Keratinocyte (primary cell): ENCODE data around the gene LHX5. TPM values are rescaled to one million over a fixed set of nuclear protein-coding genes. Genes with fewer than 3 reads are reported as not detected.

Experiments used
- DNase-seq: peaks from one replicate; pipeline ENCODE4 v3.0.0-alpha.2; 2011; ENCODE audit warnings: low read depth, missing footprints, low spot score
- FAIRE-seq: peaks from 2 replicates; lab custom pipeline; 2011; peaks lifted over from hg19 to GRCh38; lab: Jason Lieb, UNC
- H2AFZ ChIP-seq: 2 replicates; pipeline ENCODE4 v1.6.0; 2012; ENCODE audit warnings: low read length, control low read depth, inconsistent platforms; ENCODE audit not compliant: control insufficient read depth
- H3K27ac ChIP-seq: 2 replicates; pipeline ENCODE4 v1.5.1; 2011; ENCODE audit warnings: low read length; ENCODE audit not compliant: control insufficient read depth, insufficient read depth
- H3K27me3 ChIP-seq: 3 replicates; pipeline ENCODE4 v1.6.0; 2011; ENCODE audit warnings: low read length; ENCODE audit not compliant: control insufficient read depth, insufficient read depth; ENCODE audit errors: extremely low read depth
- H3K36me3 ChIP-seq, 2 experiments: 2 replicates in 1 of 2; 3 replicates in 1 of 2; pipeline ENCODE4 v1.5.1; 2011; ENCODE audit warnings: low read length in 2 of 2, mild to moderate bottlenecking in 1 of 2; ENCODE audit not compliant: control insufficient read depth in 2 of 2, insufficient read depth in 2 of 2; ENCODE audit errors: extremely low read depth in 1 of 2
- H3K4me1 ChIP-seq: 3 replicates; pipeline ENCODE4 v1.5.1; 2011; ENCODE audit warnings: low read length; ENCODE audit not compliant: control insufficient read depth, insufficient read depth; ENCODE audit errors: extremely low read depth
- H3K4me2 ChIP-seq: 3 replicates; pipeline ENCODE4 v1.6.0; 2011; ENCODE audit warnings: low read depth, low read length; ENCODE audit not compliant: control insufficient read depth, insufficient read depth; ENCODE audit errors: extremely low read depth
- H3K4me3 ChIP-seq, 3 experiments: fragments of 200-600 bp in 1 of 3; sonication (generic) in 1 of 3; 2 replicates in 2 of 3; 3 replicates in 1 of 3; pipeline ENCODE4 v1.5.1; 2011 to 2016; ENCODE audit warnings: low read length in 3 of 3, mild to moderate bottlenecking in 3 of 3, control low read depth in 2 of 3, inconsistent platforms in 1 of 3, low read depth in 1 of 3, mixed read lengths in 1 of 3, mixed run types in 1 of 3, moderate library complexity in 1 of 3; ENCODE audit not compliant: control insufficient read depth in 2 of 3, insufficient read depth in 2 of 3; ENCODE audit errors: extremely low read depth in 1 of 3
- H3K79me2 ChIP-seq: 2 replicates; pipeline ENCODE4 v1.6.0; 2012; ENCODE audit warnings: low read length; ENCODE audit not compliant: control insufficient read depth, insufficient read depth
- H3K9ac ChIP-seq: 3 replicates; pipeline ENCODE4 v1.6.0; 2011; ENCODE audit warnings: low read length; ENCODE audit not compliant: control insufficient read depth, insufficient read depth; ENCODE audit errors: extremely low read depth
- H3K9me1 ChIP-seq: 3 replicates; pipeline ENCODE4 v1.6.0; 2011; ENCODE audit warnings: low read length; ENCODE audit not compliant: control insufficient read depth, insufficient read depth; ENCODE audit errors: extremely low read depth
- H3K9me3 ChIP-seq: 2 replicates; pipeline ENCODE4 v1.5.1; 2012; ENCODE audit warnings: low read depth, low read length; ENCODE audit not compliant: control insufficient read depth
- H4K20me1 ChIP-seq: 3 replicates; pipeline ENCODE4 v1.6.0; 2011; ENCODE audit warnings: low read length; ENCODE audit not compliant: control insufficient read depth, insufficient read depth; ENCODE audit errors: extremely low read depth
- EZH2 ChIP-seq: IDR thresholded peaks from one replicate; pipeline ENCODE4 v1.6.1; 2012; ENCODE audit warnings: inconsistent platforms, mild to moderate bottlenecking, low read length, moderate library complexity
- dilution Hi-C: fragments of 300-500 bp; cut with MboI; formaldehyde crosslinking; loops from one replicate; pipeline ENCODE4 v1.7.0; 2020; ENCODE audit warnings: low sequenced_read_pairs; ENCODE audit not compliant: extremely low pct_ligation_motif_present
- polyA plus RNA-seq, 5 experiments: library from polyadenylated mRNA; depleted of rRNA in 3 of 5; stranded (reverse) in 3 of 5; stranded (forward) in 1 of 5; unstranded in 1 of 5; fragments of >200 nt; gene quantifications; 1 replicate in 1 of 5; 2 replicates in 3 of 5; 3 replicates in 1 of 5; pipeline versions ENCODE4 v1.2.1 to v1.2.3, GENCODE V29; 2011 to 2012; ENCODE audit warnings: missing spikeins in 2 of 5, low read depth in 1 of 5, low replicate concordance in 1 of 5
- TF ChIP-seq, protein P1 (sequence below), 3 experiments: IDR thresholded peaks in 1 of 3; conservative IDR thresholded peaks in 1 of 3; optimal IDR thresholded peaks in 1 of 3; 2 replicates in 2 of 3; 3 replicates in 1 of 3; pipeline versions ENCODE3 to v1.5.1; 2011; ENCODE audit warnings: low read length in 3 of 3, mild to moderate bottlenecking in 3 of 3, moderate library complexity in 2 of 3, control low read depth in 1 of 3, inconsistent platforms in 1 of 3; ENCODE audit not compliant: insufficient read depth in 2 of 3; ENCODE audit errors: extremely low read depth in 1 of 3

Gene LHX5
- polyA plus RNA-seq, 1 donor (not counting 4 experiments of a cell fraction or from before 2014, with no cell fraction given): 0.04 TPM

DNA sequence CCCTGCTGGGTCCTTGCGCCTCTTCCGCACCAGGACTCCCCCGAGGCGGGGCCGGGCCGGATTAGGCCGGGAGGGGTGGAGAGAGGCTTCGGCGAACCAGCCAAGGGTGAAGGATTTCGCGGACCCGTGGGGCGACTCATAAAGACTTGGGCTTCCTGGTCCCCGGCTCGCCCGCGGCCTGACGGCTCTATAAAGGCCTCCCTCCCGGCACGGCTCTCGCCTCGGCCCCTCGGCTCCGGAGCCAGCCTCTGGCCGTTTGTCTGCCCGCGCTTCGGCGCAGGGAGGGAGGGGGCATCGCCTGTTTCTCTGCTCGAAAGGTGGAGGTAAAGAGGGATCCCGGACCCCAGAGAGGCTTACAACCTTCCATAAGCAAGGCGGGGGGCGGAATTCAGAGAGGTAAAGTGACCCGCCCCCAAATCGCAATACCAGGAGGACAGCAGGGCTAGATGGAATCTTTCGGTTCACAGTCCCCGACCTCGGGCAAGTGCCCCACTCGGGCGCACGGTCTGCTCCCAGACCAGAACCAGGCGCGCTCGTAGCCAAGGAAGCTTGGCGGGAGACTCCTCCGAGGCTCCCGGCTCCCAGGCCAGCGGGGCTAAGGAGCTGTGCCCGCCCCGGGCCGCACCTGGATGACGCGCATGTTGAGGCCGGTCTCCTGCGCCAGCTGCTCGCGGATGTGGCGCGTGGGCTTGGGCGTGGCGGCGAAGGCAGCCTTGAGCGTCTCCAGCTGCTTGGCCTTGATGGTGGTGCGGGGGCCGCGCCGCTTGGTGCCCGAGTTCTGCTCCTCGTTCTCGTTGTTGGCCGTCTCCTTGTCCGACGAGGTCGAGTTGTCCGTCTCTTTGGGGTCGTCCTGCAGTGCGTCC, 3.9 kb downstream of the LHX5 start:
- DNase-seq: no peak
- peaks cover 13% of the 10 kb centered on the region for H3K4me1 ChIP-seq
- H3K36me3 ChIP-seq: no peaks in the 10 kb centered on the region
- H3K27ac ChIP-seq: no peak overlapping the region
- peak overlapping the region; percentile 58 for H3K9ac ChIP-seq
- TF ChIP-seq EZH2: peak; percentile 53
- TF ChIP-seq, protein P1, sequence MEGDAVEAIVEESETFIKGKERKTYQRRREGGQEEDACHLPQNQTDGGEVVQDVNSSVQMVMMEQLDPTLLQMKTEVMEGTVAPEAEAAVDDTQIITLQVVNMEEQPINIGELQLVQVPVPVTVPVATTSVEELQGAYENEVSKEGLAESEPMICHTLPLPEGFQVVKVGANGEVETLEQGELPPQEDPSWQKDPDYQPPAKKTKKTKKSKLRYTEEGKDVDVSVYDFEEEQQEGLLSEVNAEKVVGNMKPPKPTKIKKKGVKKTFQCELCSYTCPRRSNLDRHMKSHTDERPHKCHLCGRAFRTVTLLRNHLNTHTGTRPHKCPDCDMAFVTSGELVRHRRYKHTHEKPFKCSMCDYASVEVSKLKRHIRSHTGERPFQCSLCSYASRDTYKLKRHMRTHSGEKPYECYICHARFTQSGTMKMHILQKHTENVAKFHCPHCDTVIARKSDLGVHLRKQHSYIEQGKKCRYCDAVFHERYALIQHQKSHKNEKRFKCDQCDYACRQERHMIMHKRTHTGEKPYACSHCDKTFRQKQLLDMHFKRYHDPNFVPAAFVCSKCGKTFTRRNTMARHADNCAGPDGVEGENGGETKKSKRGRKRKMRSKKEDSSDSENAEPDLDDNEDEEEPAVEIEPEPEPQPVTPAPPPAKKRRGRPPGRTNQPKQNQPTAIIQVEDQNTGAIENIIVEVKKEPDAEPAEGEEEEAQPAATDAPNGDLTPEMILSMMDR (optimal IDR thresholded peaks at IDR 0.05 in 1 of 3, IDR thresholded peaks at IDR 0.05 in 1 of 3, conservative IDR thresholded peaks at IDR 0.05 in 1 of 3; ENCODE audit: extremely low read depth in 1 of 3, insufficient read depth in 2 of 3, low read length in 3 of 3): no peak
- H3K9me1 ChIP-seq: no peaks in the 10 kb centered on the region
- dilution Hi-C loops: no loop called here
- H3K4me2 ChIP-seq: peak overlapping the region; percentile 85
- H3K9me3 ChIP-seq: no peaks in the 10 kb centered on the region
- peak overlapping the region; percentile 43 to 70 (median 58) for H3K4me3 ChIP-seq
- peaks cover 3% of the 10 kb centered on the region for H4K20me1 ChIP-seq
- H3K79me2 ChIP-seq: no peaks in the 10 kb centered on the region
- H3K27me3 ChIP-seq: peaks cover 100% of the 10 kb centered on the region
- H2AFZ ChIP-seq: peak overlapping the region; percentile 71
- FAIRE-seq: no peak

DNA sequence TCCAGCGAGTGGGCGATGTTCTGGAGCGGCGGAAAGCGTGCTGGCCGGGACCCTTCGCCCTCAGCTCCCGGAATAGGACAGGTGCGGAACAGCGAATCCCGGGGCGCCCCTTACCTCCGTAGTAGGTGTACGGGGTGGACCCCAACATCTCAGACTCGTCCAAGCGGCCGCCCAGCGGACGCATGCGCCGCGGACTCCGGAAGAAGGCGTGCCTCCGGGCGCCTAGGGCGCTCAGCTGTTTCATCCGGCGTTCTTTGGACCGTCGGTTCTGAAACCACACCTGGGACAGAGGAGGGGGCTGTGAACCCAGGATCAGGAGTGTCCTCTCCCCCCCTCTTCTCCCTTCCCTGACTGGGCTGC, 4.5 kb downstream of the LHX5 start:
- no peak overlapping the region for H3K27ac ChIP-seq
- no peak for DNase-seq
- H3K9me1 ChIP-seq: no peaks in the 10 kb centered on the region
- peaks cover 99% of the 10 kb centered on the region for H3K27me3 ChIP-seq
- dilution Hi-C loops: no loop called here
- H3K4me3 ChIP-seq: peak overlapping the region; percentile 43 to 70 (median 58)
- H3K4me1 ChIP-seq: peaks cover 15% of the 10 kb centered on the region
- no peaks in the 10 kb centered on the region for H3K9me3 ChIP-seq
- peak overlapping the region; percentile 85 for H3K4me2 ChIP-seq
- H3K9ac ChIP-seq: peak overlapping the region; percentile 58
- peak overlapping the region; percentile 69 for H2AFZ ChIP-seq
- H3K36me3 ChIP-seq: no peaks in the 10 kb centered on the region
- TF ChIP-seq, protein P1 (optimal IDR thresholded peaks at IDR 0.05 in 1 of 3, IDR thresholded peaks at IDR 0.05 in 1 of 3, conservative IDR thresholded peaks at IDR 0.05 in 1 of 3; ENCODE audit: extremely low read depth in 1 of 3, insufficient read depth in 2 of 3, low read length in 3 of 3): no peak
- TF ChIP-seq EZH2: no peak
- peaks cover 3% of the 10 kb centered on the region for H4K20me1 ChIP-seq
- FAIRE-seq: no peak
- H3K79me2 ChIP-seq: no peaks in the 10 kb centered on the region
